ENCODE results near the gene KIF21A.

KIF21A gene

DNA sequence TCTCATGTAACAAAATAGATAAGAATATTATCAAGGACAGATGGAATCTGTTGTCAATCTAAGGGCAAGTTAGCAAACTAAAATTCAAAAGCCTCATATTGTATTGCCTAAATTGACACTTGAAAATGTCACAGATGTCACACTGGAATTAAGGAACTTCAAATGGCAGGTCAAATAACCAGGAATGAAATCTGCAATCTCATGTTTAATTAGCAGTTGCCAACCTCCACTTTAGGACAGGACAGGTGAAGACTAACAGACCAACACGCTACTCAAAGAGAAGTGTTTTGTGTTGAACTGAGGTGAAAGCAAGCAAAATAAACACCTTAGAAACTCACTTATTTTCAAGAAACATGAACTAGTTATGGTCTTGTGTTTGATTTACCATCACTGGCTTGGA lies 11.1 kb downstream of the KIF21A start:
- no peak overlapping the region for H3K4me3 ChIP-seq (ENCODE audit: low read depth, low read length)
- DNase-seq (ENCODE audit: low read depth): no peak
- TF ChIP-seq CTCF (conservative IDR thresholded peaks at IDR 0.05; ENCODE audit: low read depth, low read length): no peak

GRCh38 chr12:39431002-39431796 lies 11.7 kb downstream of the KIF21A start:
- TF ChIP-seq CTCF (conservative IDR thresholded peaks at IDR 0.05; ENCODE audit: low read depth, low read length): no peak
- DNase-seq (ENCODE audit: low read depth): no peak
- H3K4me3 ChIP-seq (ENCODE audit: low read depth, low read length): no peak overlapping the region

- no peak overlapping the region for H3K4me3 ChIP-seq (ENCODE audit: low read depth, low read length)
- DNase-seq (ENCODE audit: low read depth): no peak
- TF ChIP-seq CTCF (conservative IDR thresholded peaks at IDR 0.05; ENCODE audit: low read depth, low read length): no peak
Observed at GRCh38 chr12:39429809-39430208, 13.1 kb downstream of the KIF21A start.

GRCh38 chr12:39427360-39427808 lies 15.5 kb downstream of the KIF21A start:
- DNase-seq (ENCODE audit: low read depth): no peak
- no peak overlapping the region for H3K4me3 ChIP-seq (ENCODE audit: low read depth, low read length)
- TF ChIP-seq CTCF (conservative IDR thresholded peaks at IDR 0.05; ENCODE audit: low read depth, low read length): no peak

- no peak for TF ChIP-seq CTCF (conservative IDR thresholded peaks at IDR 0.05; ENCODE audit: low read depth, low read length)
- no peak for DNase-seq (ENCODE audit: low read depth)
- no peak overlapping the region for H3K4me3 ChIP-seq (ENCODE audit: low read depth, low read length)
Observed at GRCh38 chr12:39426636-39427240, 16.2 kb downstream of the KIF21A start.

DNA sequence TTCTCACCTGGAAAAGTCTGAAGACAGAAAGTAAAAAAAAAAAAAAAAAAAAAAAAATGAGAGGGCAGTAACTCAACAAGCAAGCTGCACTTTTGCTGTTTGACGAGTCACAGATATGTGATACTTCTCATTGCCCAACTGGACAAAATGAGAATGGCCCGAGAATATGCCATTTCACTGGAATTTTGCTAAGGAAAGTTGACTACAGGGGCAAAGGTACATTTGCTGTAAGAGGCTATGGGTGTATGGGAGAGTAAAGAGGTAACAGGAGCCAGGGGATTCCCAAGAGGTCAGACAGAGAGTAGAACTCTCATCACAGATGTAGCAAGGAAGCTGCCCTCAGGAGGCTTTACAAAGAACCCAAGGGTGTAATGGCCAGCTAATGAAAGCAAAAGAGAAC lies 22.9 kb downstream of the KIF21A start:
- no peak for TF ChIP-seq CTCF (conservative IDR thresholded peaks at IDR 0.05; ENCODE audit: low read depth, low read length)
- H3K4me3 ChIP-seq (ENCODE audit: low read depth, low read length): no peak overlapping the region
- no peak for DNase-seq (ENCODE audit: low read depth)

DNA sequence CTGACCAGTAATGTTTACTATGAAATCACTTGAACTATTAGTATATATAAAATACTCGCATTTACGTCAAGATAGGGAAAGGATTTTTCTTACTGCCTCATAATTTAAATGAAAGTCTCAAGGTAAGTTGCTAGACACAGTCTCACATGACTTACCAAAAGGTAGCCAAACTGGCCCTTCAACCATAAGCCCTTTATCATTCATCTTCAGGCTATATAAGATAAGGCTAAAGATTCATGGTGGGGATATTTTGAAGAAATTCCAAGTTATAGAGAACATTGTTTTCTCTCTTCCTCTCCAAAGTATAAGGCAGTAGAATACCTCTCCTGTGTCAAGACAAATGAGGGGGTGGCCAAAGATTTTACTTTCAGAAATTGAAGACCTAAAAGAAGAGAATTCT lies 23.4 kb downstream of the KIF21A start:
- no peak for TF ChIP-seq CTCF (conservative IDR thresholded peaks at IDR 0.05; ENCODE audit: low read depth, low read length)
- H3K4me3 ChIP-seq (ENCODE audit: low read depth, low read length): no peak overlapping the region

More for the DNA sequence above, 23.4 kb downstream of the KIF21A start:
- DNase-seq (ENCODE audit: low read depth): no peak
